ENCODE results near the gene PAPPA.

DNA sequence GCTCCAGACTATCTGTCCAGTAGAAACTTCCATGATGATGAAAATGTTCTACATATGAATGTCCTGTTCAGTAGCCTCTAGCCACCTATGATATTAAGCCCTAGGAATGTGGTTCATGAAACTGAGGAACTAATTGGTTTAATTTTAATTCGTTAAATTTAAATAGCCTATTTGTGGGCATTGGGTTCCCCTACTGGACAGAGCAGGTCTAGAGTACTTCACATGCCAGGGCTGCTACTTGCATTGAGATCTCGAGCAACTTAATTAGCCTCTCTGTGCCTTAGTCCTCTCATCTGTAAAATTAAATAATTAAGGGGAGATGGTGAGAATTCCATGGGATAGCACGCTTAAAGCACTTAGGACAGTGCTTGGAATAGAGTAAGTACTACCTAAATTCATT is 160.0 kb downstream of the PAPPA start:
- TF ChIP-seq, protein P1, sequence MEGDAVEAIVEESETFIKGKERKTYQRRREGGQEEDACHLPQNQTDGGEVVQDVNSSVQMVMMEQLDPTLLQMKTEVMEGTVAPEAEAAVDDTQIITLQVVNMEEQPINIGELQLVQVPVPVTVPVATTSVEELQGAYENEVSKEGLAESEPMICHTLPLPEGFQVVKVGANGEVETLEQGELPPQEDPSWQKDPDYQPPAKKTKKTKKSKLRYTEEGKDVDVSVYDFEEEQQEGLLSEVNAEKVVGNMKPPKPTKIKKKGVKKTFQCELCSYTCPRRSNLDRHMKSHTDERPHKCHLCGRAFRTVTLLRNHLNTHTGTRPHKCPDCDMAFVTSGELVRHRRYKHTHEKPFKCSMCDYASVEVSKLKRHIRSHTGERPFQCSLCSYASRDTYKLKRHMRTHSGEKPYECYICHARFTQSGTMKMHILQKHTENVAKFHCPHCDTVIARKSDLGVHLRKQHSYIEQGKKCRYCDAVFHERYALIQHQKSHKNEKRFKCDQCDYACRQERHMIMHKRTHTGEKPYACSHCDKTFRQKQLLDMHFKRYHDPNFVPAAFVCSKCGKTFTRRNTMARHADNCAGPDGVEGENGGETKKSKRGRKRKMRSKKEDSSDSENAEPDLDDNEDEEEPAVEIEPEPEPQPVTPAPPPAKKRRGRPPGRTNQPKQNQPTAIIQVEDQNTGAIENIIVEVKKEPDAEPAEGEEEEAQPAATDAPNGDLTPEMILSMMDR (conservative IDR thresholded peaks at IDR 0.05; ENCODE audit: low read length): no peak
- no peak for TF ChIP-seq EZH2phosphoT487 (IDR thresholded peaks at IDR 0.05; ENCODE audit: borderline replicate concordance, low read depth, low read length)
